ENCODE results near the gene WFIKKN2. TPM values are rescaled to one million over a fixed set of nuclear protein-coding genes. Genes with fewer than 3 reads are reported as not detected.
"Not testable (repeated sequence)": the region's sequence is repeated elsewhere in the genome, so short reads cannot be mapped to it uniquely, and the experiment has no call there.

WFIKKN2 gene
- total RNA-seq, 1 experiment from 2014 or later: not detected

GRCh38 chr17:50875074-50875473, 39.7 kb downstream of the WFIKKN2 start:
- DNase-seq (ENCODE audit: low spot score): no peak

GRCh38 chr17:50877042-50877441, 41.7 kb downstream of the WFIKKN2 start:
- DNase-seq (ENCODE audit: low spot score): not testable (repeated sequence)

GRCh38 chr17:50877838-50878237, 42.5 kb downstream of the WFIKKN2 start:
- no peak for DNase-seq (ENCODE audit: low spot score)

DNA sequence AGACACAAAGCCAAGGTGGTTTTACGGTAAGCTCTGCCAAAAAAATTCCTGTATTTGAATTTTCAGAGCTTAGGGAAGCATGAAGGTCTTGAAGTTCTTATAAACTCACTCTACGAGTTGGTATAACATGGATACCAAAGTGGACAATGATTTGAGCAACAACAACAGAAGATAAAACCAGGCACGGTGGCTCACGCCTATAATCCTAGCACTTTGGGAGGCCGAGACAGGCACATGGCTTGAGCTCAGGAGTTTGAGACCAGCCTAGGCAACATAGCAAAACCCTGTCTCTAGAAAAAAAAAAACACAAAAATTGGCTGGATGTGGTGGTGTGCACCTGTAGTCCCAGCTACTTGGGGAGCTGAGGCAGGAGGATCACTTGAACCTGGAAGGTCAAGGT, 43.7 kb downstream of the WFIKKN2 start:
- DNase-seq (ENCODE audit: low spot score): no peak

DNA sequence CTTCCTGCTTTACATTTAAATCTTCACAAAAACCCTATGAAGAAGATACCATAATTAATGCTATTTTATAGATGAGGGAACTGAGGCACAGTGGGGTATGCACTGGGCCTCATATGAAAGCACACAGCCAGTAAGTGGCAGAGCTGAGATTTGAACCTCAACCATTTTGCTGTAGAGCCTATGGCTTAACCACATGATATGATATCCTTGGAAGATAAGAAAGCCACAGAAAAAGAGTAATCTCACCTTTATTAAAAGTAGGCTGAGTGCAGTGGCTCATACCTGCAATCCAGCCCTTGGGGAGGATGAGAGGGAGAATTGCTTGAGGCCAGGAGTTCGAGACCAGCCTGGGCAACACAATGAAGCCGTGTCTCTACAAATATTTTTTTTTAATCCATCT, 45.8 kb downstream of the WFIKKN2 start:
- DNase-seq (ENCODE audit: low spot score): no peak

- DNase-seq (ENCODE audit: low spot score): peak; percentile 35
Observed at GRCh38 chr17:50882851-50883250, 47.5 kb downstream of the WFIKKN2 start.

GRCh38 chr17:50883850-50884438, 48.6 kb downstream of the WFIKKN2 start:
- DNase-seq (ENCODE audit: low spot score): no peak

- peak; percentile 26 for DNase-seq (ENCODE audit: low spot score)
Observed at GRCh38 chr17:50884439-50885311, 49.3 kb downstream of the WFIKKN2 start.

GRCh38 chr17:50887705-50888245, 52.4 kb downstream of the WFIKKN2 start:
- DNase-seq (ENCODE audit: low spot score): no peak

GRCh38 chr17:50889528-50890118, 54.2 kb downstream of the WFIKKN2 start:
- DNase-seq (ENCODE audit: low spot score): no peak

DNA sequence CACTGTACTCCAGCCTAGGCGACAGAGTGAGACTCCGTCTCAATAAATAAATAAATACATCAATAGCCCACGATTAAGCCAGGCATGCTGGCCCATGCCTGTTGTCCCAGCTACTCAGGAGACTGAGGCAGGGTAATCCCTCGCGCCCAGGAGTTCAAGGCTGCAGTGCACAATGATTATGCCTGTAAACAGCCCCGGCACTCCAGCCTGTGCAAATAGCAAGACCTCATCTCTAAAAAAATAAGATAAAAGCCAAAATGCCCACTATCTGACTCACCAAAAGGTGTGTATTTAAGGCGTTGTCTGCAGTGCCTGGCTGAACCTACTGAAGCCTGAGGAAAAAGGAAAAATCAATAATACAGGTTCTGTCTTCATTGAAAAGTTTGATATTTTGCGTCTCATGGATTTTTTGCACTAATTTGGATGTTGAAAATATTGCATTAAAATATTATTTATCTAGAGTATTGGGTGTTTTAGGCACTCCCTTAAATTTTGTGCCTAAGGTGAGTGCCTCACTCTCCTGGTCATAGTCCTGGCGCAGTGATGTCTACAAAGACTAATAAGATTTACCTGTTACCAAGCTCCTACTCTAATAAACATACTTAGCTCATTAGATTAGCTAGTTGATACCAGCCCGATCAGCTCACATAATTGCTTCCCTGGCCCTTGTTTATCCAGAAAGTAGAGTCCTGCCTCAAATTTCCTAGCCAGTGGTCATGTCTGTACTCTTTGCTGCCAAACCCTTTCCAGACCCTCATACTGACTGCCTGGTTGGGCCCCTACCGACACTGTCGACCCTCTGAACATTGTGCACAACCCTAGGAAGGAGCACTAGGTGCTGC, 55.5 kb downstream of the WFIKKN2 start:
- DNase-seq (ENCODE audit: low spot score): no peak

GRCh38 chr17:50891577-50891989, 56.2 kb downstream of the WFIKKN2 start:
- no peak for DNase-seq (ENCODE audit: low spot score)

Other genes starting within 250 kb of the WFIKKN2 start
- gene ABCC3, start 200.7 kb upstream of the WFIKKN2 start, total RNA-seq (2014; rRNA removed; shearing (Covaris generic)): 28.1 and 35.0 TPM in 2 replicates
- gene ANKRD40, start 127.7 kb upstream of the WFIKKN2 start, total RNA-seq (2014; rRNA removed; shearing (Covaris generic)): 43.4 and 54.6 TPM in 2 replicates
- 58.6 and 63.2 TPM in 2 replicates for gene LUC7L3, start 116.0 kb upstream of the WFIKKN2 start, total RNA-seq (2014; rRNA removed; shearing (Covaris generic))
- gene ANKRD40CL, start 68.1 kb upstream of the WFIKKN2 start, total RNA-seq (2014; rRNA removed; shearing (Covaris generic)): not detected in 2 replicates
- 7.2 and 8.1 TPM in 2 replicates for gene TOB1, start 30.8 kb downstream of the WFIKKN2 start, total RNA-seq (2014; rRNA removed; shearing (Covaris generic))